Fibroblast of lung (primary cell): ENCODE data around the gene NCK2. TPM values are rescaled to one million over a fixed set of nuclear protein-coding genes. Genes with fewer than 3 reads are reported as not detected.

ENCODE experiments used
- DNase-seq, 2 donors: peaks; one replicate each; pipeline versions ENCODE4 v3.0.0 to v3.0.0-alpha.2; 2010; ENCODE audit warnings: low read depth in 2 of 2
- H2AFZ ChIP-seq: 2 replicates; pipeline ENCODE4 v1.5.1; 2012; ENCODE audit warnings: low read length, control low read depth, inconsistent platforms
- H3K27ac ChIP-seq: 2 replicates; pipeline ENCODE4 v1.5.1; 2011; ENCODE audit warnings: low read length, control low read depth; ENCODE audit not compliant: insufficient read depth
- H3K27me3 ChIP-seq: 2 replicates; pipeline ENCODE4 v1.5.1; 2011; ENCODE audit warnings: mild to moderate bottlenecking, low read length; ENCODE audit not compliant: control insufficient read depth, insufficient read depth
- H3K36me3 ChIP-seq: 2 replicates; pipeline ENCODE4 v1.5.1; 2011; ENCODE audit warnings: low read length; ENCODE audit not compliant: control insufficient read depth, insufficient read depth
- H3K4me1 ChIP-seq: 2 replicates; pipeline ENCODE4 v1.5.1; 2011; ENCODE audit warnings: low read length; ENCODE audit not compliant: control insufficient read depth, insufficient read depth; ENCODE audit errors: extremely low read depth
- H3K4me2 ChIP-seq: 2 replicates; pipeline ENCODE4 v1.5.1; 2011; ENCODE audit warnings: low read length, control low read depth; ENCODE audit not compliant: insufficient read depth; ENCODE audit errors: extremely low read depth
- H3K4me3 ChIP-seq, 4 experiments: fragments of 200-600 bp in 1 of 4; sonication (generic) in 1 of 4; replicated peaks in 1 of 4; 2 replicates each; pipeline ENCODE4 v1.5.1; 2011 to 2016; ENCODE audit warnings: low read length in 4 of 4, low read depth in 3 of 4, mild to moderate bottlenecking in 3 of 4, control low read depth in 2 of 4, inconsistent platforms in 1 of 4, mixed read lengths in 1 of 4; ENCODE audit not compliant: insufficient read depth in 1 of 4; ENCODE audit errors: control extremely low read depth in 1 of 4
- H3K79me2 ChIP-seq: 2 replicates; pipeline ENCODE4 v1.5.1; 2012; ENCODE audit warnings: mild to moderate bottlenecking, low read length, inconsistent platforms; ENCODE audit not compliant: control insufficient read depth, insufficient read depth
- H3K9ac ChIP-seq: 2 replicates; pipeline ENCODE4 v1.5.1; 2011; ENCODE audit warnings: mild to moderate bottlenecking, low read length, control low read depth; ENCODE audit not compliant: insufficient read depth
- H3K9me3 ChIP-seq: 2 replicates; pipeline ENCODE4 v1.5.1; 2012; ENCODE audit warnings: low read depth, low read length; ENCODE audit not compliant: control insufficient read depth, insufficient read depth
- H4K20me1 ChIP-seq: 2 replicates; pipeline ENCODE4 v1.5.1; 2011; ENCODE audit warnings: low read length; ENCODE audit not compliant: control insufficient read depth, insufficient read depth; ENCODE audit errors: extremely low read depth
- EZH2 ChIP-seq: IDR thresholded peaks from 2 replicates; pipeline ENCODE4 v1.5.1; 2012; ENCODE audit warnings: low read length, control low read depth, mild to moderate bottlenecking; ENCODE audit errors: missing control alignments
- polyA plus RNA-seq, 2 donors: library from polyadenylated mRNA; depleted of rRNA in 1 of 2; stranded (reverse) in 1 of 2; unstranded in 1 of 2; fragments of >200 nt; gene quantifications; 2 replicates each; pipeline ENCODE4 v1.2.1, GENCODE V29; 2011 to 2012; ENCODE audit warnings: missing spikeins in 1 of 2
- total RNA-seq: library from RNA; depleted of rRNA; stranded (reverse); fragments of >200 nt; gene quantifications from 2 replicates; pipeline ENCODE4 v1.2.1, GENCODE V29; 2014
- TF ChIP-seq, protein P1 (sequence below), 2 donors: IDR thresholded peaks in 1 of 2; conservative IDR thresholded peaks in 1 of 2; 1 replicate in 1 of 2; 2 replicates in 1 of 2; pipeline ENCODE4 v1.5.1; 2011 to 2012; ENCODE audit warnings: low read length in 2 of 2, control low read depth in 1 of 2, inconsistent platforms in 1 of 2, low read depth in 1 of 2, mild to moderate bottlenecking in 1 of 2

The NCK2 gene
- total and polyA plus RNA-seq, 2 donors (not counting 1 experiment from before 2014, with no cell fraction given) = 25.4 to 51.3 TPM

- Histone ChIP-seq H4K20me1 (no peaks in the 10 kb centered on the region), H3K4me1 (peaks cover 5% of the 10 kb centered on the region), H3K4me3 (no peak overlapping the region), H3K4me2 (no peak overlapping the region), H2AFZ (no peak overlapping the region), H3K9me3 (no peaks in the 10 kb centered on the region), H3K36me3 (no peaks in the 10 kb centered on the region), H3K27ac (no peak overlapping the region), H3K79me2 (no peaks in the 10 kb centered on the region), H3K9ac (no peak overlapping the region), H3K27me3 (no peaks in the 10 kb centered on the region)
- DNase-seq = no peak
- TF ChIP-seq, protein P1, sequence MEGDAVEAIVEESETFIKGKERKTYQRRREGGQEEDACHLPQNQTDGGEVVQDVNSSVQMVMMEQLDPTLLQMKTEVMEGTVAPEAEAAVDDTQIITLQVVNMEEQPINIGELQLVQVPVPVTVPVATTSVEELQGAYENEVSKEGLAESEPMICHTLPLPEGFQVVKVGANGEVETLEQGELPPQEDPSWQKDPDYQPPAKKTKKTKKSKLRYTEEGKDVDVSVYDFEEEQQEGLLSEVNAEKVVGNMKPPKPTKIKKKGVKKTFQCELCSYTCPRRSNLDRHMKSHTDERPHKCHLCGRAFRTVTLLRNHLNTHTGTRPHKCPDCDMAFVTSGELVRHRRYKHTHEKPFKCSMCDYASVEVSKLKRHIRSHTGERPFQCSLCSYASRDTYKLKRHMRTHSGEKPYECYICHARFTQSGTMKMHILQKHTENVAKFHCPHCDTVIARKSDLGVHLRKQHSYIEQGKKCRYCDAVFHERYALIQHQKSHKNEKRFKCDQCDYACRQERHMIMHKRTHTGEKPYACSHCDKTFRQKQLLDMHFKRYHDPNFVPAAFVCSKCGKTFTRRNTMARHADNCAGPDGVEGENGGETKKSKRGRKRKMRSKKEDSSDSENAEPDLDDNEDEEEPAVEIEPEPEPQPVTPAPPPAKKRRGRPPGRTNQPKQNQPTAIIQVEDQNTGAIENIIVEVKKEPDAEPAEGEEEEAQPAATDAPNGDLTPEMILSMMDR (conservative IDR thresholded peaks at IDR 0.05 in 1 of 2, IDR thresholded peaks at IDR 0.05 in 1 of 2; ENCODE audit: low read depth in 1 of 2, low read length in 2 of 2) = no peak
- TF ChIP-seq EZH2 = no peak
Measured at GRCh38 chr2:105859694-105859951, 114.9 kb downstream of the NCK2 start.

- Histone ChIP-seq H3K4me1 (peaks cover 13% of the 10 kb centered on the region), H3K4me3 (no peak overlapping the region), H3K36me3 (no peaks in the 10 kb centered on the region), H3K79me2 (no peaks in the 10 kb centered on the region), H3K9me3 (no peaks in the 10 kb centered on the region), H3K4me2 (no peak overlapping the region), H3K27ac (no peak overlapping the region), H3K27me3 (no peaks in the 10 kb centered on the region), H4K20me1 (no peaks in the 10 kb centered on the region), H3K9ac (no peak overlapping the region), H2AFZ (no peak overlapping the region)
- TF ChIP-seq, protein P1 (conservative IDR thresholded peaks at IDR 0.05 in 1 of 2, IDR thresholded peaks at IDR 0.05 in 1 of 2; ENCODE audit: low read depth in 1 of 2, low read length in 2 of 2) = no peak
- TF ChIP-seq EZH2 = no peak
- no peak for DNase-seq
Measured at GRCh38 chr2:105860567-105860966, 115.9 kb downstream of the NCK2 start.

- Histone ChIP-seq H3K4me3 (no peak overlapping the region), H3K27me3 (no peaks in the 10 kb centered on the region), H3K36me3 (no peaks in the 10 kb centered on the region), H3K4me1 (peaks cover 14% of the 10 kb centered on the region), H3K79me2 (no peaks in the 10 kb centered on the region), H3K9ac (no peak overlapping the region), H4K20me1 (no peaks in the 10 kb centered on the region), H3K4me2 (no peak overlapping the region), H2AFZ (no peak overlapping the region), H3K9me3 (no peaks in the 10 kb centered on the region), H3K27ac (no peak overlapping the region)
- no peak for TF ChIP-seq EZH2
- TF ChIP-seq, protein P1 (conservative IDR thresholded peaks at IDR 0.05 in 1 of 2, IDR thresholded peaks at IDR 0.05 in 1 of 2; ENCODE audit: low read depth in 1 of 2, low read length in 2 of 2) = no peak
- no peak for DNase-seq
Measured at GRCh38 chr2:105861200-105861599, 116.5 kb downstream of the NCK2 start.
